ENCODE data around the gene TMEM62. TPM values are rescaled to one million over a fixed set of nuclear protein-coding genes. Genes with fewer than 3 reads are reported as not detected.

The TMEM62 gene
- total and polyA plus RNA-seq, 2 of the 8 experiments (the other 6 are each of a cell fraction or from before 2014, with no cell fraction given) = 2.0 to 4.0 TPM

DNA sequence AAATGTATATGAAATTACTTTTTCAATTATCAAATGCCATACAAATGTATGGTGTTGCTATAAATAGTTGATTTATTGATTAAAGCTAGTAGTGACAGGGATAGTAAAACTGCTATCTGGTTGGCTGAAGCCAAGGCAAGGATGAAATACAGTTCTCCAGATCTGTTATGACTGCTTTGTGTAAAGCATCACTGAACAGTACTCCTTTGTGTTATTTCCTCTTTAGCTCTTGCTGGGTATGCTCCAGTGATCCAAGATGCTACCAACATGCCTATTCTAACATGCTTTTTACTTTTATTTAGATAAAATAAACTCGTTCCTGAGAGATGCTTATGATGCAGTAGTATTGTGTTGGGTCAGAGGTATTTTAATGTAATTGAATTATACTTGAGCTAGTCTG, 15.1 kb upstream of the TMEM62 start (continued):
- TF ChIP-seq BRCA1 (IDR thresholded peaks at IDR 0.05; ENCODE audit: low read depth, low read length) (no peak), TAF1 (IDR thresholded peaks at IDR 0.05; ENCODE audit: low read depth, low read length) (no peak)
